AG04450 (cell line): Measurements from ENCODE around the gene NCS1. TPM values are rescaled to one million over a fixed set of nuclear protein-coding genes. Genes with fewer than 3 reads are reported as not detected.

Source experiments
- CTCF ChIA-PET: fragments of 300-600, 350-600 bp; formaldehyde crosslinking; extraction: SDS; loops from one replicate; lab custom pipeline; 2022; ENCODE audit warnings: antibody characterized with exemption, inconsistent platforms; lab: Charles Lee
- POLR2A ChIA-PET: fragments of 350-600 bp; formaldehyde crosslinking; extraction: SDS; loops from one replicate; lab custom pipeline; 2021; ENCODE audit warnings: antibody characterized with exemption, inconsistent platforms; lab: Yijun Ruan, JAX
- DNase-seq: peaks from one replicate; pipeline ENCODE4 v3.0.0-alpha.2; 2011; ENCODE audit warnings: low read depth, low spot score
- H3K27ac ChIP-seq: one replicate; pipeline ENCODE4 v1.5.1; 2012; ENCODE audit warnings: low read depth, low read length, control low read depth
- H3K27me3 ChIP-seq: one replicate; pipeline ENCODE4 v1.6.0; 2012; ENCODE audit warnings: low read length; ENCODE audit not compliant: control insufficient read depth, insufficient read depth
- H3K4me3 ChIP-seq: 2 replicates; pipeline ENCODE4 v1.5.1; 2011; ENCODE audit warnings: mild to moderate bottlenecking, low read depth, low read length, control low read depth
- H3K9me3 ChIP-seq: 2 replicates; pipeline ENCODE4 v1.5.1; 2012; ENCODE audit warnings: low read length; ENCODE audit not compliant: control insufficient read depth, insufficient read depth
- polyA plus RNA-seq: library from polyadenylated mRNA; depleted of rRNA; stranded (reverse); fragments of >200 nt; gene quantifications from 2 replicates; pipeline ENCODE4 v1.2.3, GENCODE V29; 2011
- TF ChIP-seq, protein P1 (sequence below): IDR thresholded peaks from 2 replicates; pipeline ENCODE4 v1.5.1; 2011; ENCODE audit warnings: low read depth, low read length, control low read depth, inconsistent platforms

NCS1 gene
- polyA plus RNA-seq, 1 experiment = 68.3 TPM

DNA sequence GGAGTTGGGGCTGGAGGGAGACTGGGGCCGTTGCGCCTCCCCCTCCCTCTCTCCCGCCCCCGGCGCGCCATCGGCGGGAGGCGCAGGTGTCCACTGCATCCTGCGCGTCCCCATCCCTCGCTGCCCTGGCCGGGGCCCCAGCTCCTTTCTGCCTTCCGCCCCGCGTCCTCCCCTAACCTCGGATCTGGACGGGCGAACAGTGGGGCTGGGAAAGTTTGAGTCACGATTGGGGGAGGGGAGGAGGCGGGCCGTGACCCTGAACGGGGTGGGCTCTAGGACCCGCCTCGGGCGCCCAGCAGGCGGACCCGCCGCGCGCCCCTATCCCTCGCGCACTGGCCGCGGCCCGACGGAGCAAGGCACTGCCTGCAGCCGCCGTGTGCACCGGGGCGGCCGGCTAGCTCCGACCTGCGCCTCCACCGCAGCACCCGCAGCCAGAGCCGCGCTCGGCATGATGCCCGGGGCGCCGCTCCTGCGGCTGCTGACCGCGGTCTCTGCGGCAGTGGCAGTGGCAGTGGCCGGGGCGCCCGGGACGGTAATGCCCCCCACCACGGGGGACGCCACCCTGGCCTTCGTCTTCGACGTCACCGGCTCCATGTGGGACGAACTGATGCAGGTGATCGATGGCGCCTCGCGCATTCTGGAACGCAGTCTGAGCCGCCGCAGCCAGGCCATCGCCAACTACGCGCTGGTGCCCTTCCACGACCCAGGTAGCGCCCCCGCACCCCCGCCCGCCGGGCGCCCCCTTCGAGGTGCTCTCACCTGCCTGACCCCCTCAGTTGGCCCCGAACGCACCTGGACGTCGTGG, 93.4 kb downstream of the NCS1 start, which contains the start of gene HMCN2:
HMCN2 (plus strand) TSS at position 330 of the 805 bp plus-strand sequence; CDS start at position 449, 119 bp downstream.
- ChIA-PET POLR2A (interaction anchor here (0.6 to 0.7 kb wide), 3 partner anchors 120 to 314 kb away, joined by 3 read pairs; partner anchors contain the start of gene FUBP3), CTCF (no interaction called here)
- DNase-seq = no peak
- peaks cover 76% of the 10 kb centered on the region for H3K27me3 ChIP-seq
- no peak within 1 kb of the TSS for H3K27ac ChIP-seq
- TF ChIP-seq, protein P1, sequence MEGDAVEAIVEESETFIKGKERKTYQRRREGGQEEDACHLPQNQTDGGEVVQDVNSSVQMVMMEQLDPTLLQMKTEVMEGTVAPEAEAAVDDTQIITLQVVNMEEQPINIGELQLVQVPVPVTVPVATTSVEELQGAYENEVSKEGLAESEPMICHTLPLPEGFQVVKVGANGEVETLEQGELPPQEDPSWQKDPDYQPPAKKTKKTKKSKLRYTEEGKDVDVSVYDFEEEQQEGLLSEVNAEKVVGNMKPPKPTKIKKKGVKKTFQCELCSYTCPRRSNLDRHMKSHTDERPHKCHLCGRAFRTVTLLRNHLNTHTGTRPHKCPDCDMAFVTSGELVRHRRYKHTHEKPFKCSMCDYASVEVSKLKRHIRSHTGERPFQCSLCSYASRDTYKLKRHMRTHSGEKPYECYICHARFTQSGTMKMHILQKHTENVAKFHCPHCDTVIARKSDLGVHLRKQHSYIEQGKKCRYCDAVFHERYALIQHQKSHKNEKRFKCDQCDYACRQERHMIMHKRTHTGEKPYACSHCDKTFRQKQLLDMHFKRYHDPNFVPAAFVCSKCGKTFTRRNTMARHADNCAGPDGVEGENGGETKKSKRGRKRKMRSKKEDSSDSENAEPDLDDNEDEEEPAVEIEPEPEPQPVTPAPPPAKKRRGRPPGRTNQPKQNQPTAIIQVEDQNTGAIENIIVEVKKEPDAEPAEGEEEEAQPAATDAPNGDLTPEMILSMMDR = no peak
- H3K9me3 ChIP-seq = no peaks in the 10 kb centered on the region; the same call in 1 of the 2 replicates
- no peak within 1 kb of the TSS for H3K4me3 ChIP-seq

DNA sequence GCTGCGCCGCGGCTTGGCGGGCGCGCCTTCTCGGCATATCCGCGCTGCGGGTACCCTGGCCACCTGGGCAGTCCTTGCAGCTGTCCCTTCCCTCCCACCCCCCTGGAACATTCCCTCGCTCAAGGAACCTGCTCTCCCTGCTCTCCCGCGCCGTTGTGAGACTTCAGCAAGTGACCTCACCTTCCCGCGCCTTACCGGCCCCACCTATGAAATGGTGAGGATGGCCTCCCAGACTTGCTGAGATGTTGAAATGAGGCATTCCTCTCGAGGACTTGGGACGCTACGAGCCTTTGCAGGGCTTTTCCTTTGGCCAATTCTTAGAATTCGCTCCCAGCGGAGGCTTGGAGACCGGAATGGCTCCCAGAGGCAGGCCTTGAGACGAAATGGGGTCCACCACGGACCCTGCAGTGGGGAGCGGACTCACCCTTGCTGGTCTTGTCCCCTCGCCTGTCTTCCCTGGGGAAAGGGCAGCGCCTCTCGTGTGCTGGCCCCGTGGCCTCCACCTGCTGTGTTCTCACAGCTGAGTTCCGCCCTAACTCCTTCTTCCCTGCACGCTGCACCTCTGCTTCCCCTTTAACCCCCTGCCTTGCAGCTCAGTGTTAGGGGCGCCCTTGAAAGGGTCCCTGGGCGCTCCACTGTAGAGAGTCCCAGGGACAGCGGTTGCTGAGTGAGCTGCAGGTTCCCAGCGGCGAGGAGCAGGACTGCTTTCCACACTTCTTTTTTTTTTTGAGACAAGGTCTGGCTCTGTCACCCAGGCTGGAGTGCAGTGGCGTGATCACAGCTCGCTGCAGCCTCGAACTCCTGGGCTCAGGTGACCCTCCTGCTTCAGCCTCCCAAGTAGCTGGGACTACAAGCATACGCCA, 94.3 kb downstream of the NCS1 start:
- H3K9me3 ChIP-seq = no peaks in the 10 kb centered on the region; the same call in 1 of the 2 replicates
- TF ChIP-seq, protein P1 = no peak
- H3K27me3 ChIP-seq = peaks cover 72% of the 10 kb centered on the region
- ChIA-PET CTCF (interaction anchor here (0.6 kb wide), 1 partner anchor 10 kb away, joined by 4 read pairs; no protein-coding TSS in a partner anchor), POLR2A (interaction anchor here (0.6 kb wide), 1 partner anchor 120 kb away, joined by 3 read pairs; no protein-coding TSS in a partner anchor)
- no peak for DNase-seq
- H3K27ac ChIP-seq = no peak overlapping the region
- no peak overlapping the region for H3K4me3 ChIP-seq

DNA sequence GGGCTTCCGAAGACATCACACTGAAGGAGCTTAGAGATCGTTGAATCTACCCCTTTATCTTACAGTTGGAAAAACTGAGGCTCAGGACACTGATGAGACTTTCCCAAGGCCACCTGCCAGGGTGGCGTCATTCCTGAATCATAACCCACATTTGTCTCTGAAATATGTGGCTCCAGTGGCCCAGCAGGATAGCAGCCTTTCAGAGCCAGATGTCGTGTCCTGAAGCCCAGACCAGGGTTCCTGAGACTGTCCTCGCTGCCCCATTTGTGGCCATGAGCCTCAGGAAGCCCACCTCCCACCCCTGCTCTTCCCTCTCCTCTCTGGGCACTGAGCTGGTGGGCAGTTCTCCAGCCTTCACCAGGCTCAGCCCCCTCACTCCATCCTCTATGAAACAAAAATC, 95.7 kb downstream of the NCS1 start:
- Histone ChIP-seq H3K27me3 (peaks cover 59% of the 10 kb centered on the region), H3K9me3 (no peaks in the 10 kb centered on the region; the same call in 1 of the 2 replicates), H3K27ac (no peak overlapping the region), H3K4me3 (no peak overlapping the region)
- TF ChIP-seq, protein P1 = no peak
- no peak for DNase-seq
- ChIA-PET POLR2A (interaction anchor here (0.6 kb wide), 2 partner anchors 62 to 193 kb away, joined by 5 to 6 read pairs; no protein-coding TSS in a partner anchor), CTCF (interaction anchor here (0.6 kb wide), 1 partner anchor 45 kb away, joined by 3 read pairs; no protein-coding TSS in a partner anchor)

DNA sequence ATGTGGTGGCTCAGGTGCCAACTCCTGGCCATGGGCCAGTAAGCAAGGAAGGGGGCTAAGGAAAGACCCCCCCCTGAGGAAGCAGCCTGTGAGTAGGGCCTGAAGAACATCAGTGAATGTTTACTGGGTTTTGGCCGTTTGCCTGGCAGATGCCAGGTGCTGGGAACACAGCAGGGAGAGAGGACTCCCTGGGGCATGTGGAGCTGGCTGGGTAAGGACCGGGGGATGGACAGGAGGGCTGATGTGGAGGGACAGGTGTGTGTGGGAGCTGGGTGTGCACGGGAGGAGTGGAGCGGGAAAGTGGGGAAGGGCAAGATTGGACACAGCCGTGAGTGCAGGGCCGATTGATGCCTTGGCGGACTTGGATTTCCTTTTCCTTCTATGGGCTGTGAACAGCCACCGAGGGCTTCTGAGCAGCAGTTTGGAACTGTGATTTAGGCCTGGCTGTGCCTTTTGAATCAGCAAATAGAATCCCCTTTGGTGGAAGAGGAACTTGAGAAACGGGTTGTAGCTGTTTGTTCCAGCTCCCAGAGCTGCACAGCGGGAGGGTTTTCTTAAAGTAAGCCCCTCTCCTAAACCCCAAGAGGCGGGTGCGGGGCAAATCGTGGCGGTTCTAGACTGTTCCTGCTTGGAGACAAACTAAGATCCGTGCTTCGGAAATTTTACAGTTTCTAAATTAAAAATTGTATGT, 96.5 kb downstream of the NCS1 start:
- CTCF ChIA-PET = interaction anchor here (0.6 kb wide), 1 partner anchor 46 kb away, joined by 3 read pairs; no protein-coding TSS in a partner anchor
- H3K4me3 ChIP-seq = no peak overlapping the region
- TF ChIP-seq, protein P1 = no peak
- POLR2A ChIA-PET = no interaction called here
- H3K27me3 ChIP-seq = peaks cover 52% of the 10 kb centered on the region
- no peaks in the 10 kb centered on the region; the same call in 1 of the 2 replicates for H3K9me3 ChIP-seq
- no peak overlapping the region for H3K27ac ChIP-seq
- no peak for DNase-seq
